ENCODE measurements around the gene PTPRD.
"Not testable (repeated sequence)": the region's sequence is repeated elsewhere in the genome, so short reads cannot be mapped to it uniquely, and the experiment has no call there.

Gene PTPRD

DNA sequence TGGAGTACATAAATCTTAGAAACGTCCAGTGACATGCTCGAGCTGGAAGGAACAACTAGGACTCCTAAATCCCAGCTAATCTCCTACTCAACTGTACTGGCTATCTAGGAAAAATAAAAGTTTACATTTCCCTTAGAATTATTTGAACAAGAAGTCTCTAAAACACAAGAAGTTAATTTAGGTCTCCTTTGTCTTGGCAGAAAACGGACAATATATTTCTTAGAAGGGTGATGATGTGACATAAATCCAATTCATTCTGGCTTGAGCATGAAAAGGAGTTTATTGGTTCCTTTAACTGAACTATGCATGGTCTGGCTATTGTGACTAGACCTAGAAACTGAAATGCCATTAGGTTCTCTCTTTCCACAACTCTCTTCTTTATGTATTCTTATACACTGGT lies 1571.0 kb downstream of the PTPRD start:
- Mint-ChIP-seq H3K4me1 (no peaks in the 10 kb centered on the region), H3K9me3 (peaks cover 6% of the 10 kb centered on the region), H3K27ac (ENCODE audit: low read depth) (no peak overlapping the region), H3K4me3 (no peak overlapping the region), H3K27me3 (no peaks in the 10 kb centered on the region), H3K36me3 (ENCODE audit: insufficient read depth) (peaks cover 1% of the 10 kb centered on the region)
- ATAC-seq (replicated peaks; ENCODE audit: extremely low read depth, poor library complexity, severe bottlenecking) (no peak), DNase-seq (ENCODE audit: low spot score in 2 of 2) (no peak)

DNA sequence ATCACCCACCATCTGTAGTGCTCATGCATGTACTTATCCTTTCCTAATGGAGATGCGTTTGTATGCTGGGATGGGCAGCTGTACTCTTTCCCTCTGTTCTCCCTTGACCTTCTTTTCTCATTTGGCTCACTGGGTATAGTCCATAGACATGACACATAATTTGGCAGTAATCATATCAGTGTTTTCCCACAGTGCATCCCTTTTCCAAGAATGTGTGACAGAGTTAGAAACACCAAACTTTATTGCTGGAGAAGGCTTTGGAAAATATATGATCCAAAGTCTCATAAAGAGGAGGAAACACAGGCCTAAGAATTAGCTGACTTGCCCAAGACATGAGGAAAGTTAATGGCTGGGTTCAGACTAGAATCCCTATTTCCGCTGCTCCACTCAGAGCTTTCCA lies 1579.8 kb downstream of the PTPRD start:
- Mint-ChIP-seq H3K4me3 (no peak overlapping the region), H3K36me3 (ENCODE audit: insufficient read depth) (no peaks in the 10 kb centered on the region), H3K27me3 (no peaks in the 10 kb centered on the region), H3K4me1 (no peaks in the 10 kb centered on the region), H3K9me3 (peaks cover 18% of the 10 kb centered on the region), H3K27ac (ENCODE audit: low read depth) (no peak overlapping the region)
- DNase-seq (ENCODE audit: low spot score in 2 of 2) (no peak), ATAC-seq (replicated peaks; ENCODE audit: extremely low read depth, poor library complexity, severe bottlenecking) (no peak)

DNA sequence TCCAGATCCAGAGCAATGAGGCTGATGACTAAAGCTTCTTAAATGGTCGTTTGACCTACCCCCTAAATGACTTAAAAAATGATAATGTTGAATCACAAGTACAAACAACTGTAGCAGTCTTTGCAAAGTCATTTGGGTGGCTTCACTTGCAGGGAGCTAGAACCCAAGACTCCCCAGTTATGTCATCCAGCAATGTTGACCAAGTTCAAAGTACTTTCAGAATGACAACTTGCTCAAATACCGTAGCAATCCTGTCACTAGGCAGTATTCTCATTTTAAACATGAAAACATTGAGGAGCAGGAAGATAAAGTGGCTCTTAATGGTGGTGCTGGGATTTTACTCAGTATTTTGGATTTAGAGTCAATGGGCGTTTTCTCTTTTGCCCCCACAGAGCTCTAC lies 1596.2 kb downstream of the PTPRD start:
- Mint-ChIP-seq H3K4me1 (no peaks in the 10 kb centered on the region), H3K4me3 (no peak overlapping the region), H3K36me3 (ENCODE audit: insufficient read depth) (no peaks in the 10 kb centered on the region), H3K27ac (ENCODE audit: low read depth) (no peak overlapping the region), H3K9me3 (peaks cover 13% of the 10 kb centered on the region), H3K27me3 (no peaks in the 10 kb centered on the region)
- no peak for ATAC-seq (replicated peaks; ENCODE audit: extremely low read depth, poor library complexity, severe bottlenecking)
- no peak for DNase-seq (ENCODE audit: low spot score in 2 of 2)

DNA sequence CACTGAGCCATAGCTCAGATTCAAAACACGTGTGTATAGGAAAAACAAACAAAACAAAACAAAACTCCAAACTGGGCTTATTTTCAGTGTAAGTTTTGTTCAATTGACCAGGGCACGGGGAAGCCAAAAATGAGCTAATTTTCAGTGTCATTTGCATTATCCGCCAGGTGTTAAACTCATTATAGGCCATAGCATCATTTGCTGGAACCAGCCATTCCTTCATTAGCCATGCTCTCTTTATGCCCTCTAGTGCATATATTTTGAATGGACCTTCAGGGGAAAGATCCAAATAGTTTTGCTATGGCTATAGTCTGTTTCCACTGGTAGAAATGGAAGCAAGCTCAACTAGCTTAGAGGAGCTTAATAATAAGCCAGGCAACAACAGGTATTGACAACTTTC lies 1608.0 kb downstream of the PTPRD start:
- Mint-ChIP-seq H3K4me1 (no peaks in the 10 kb centered on the region), H3K4me3 (no peak overlapping the region), H3K27me3 (no peaks in the 10 kb centered on the region), H3K27ac (ENCODE audit: low read depth) (no peak overlapping the region), H3K36me3 (ENCODE audit: insufficient read depth) (no peaks in the 10 kb centered on the region), H3K9me3 (no peaks in the 10 kb centered on the region)
- DNase-seq (ENCODE audit: low spot score in 2 of 2) = no peak
- no peak for ATAC-seq (replicated peaks; ENCODE audit: extremely low read depth, poor library complexity, severe bottlenecking)

DNA sequence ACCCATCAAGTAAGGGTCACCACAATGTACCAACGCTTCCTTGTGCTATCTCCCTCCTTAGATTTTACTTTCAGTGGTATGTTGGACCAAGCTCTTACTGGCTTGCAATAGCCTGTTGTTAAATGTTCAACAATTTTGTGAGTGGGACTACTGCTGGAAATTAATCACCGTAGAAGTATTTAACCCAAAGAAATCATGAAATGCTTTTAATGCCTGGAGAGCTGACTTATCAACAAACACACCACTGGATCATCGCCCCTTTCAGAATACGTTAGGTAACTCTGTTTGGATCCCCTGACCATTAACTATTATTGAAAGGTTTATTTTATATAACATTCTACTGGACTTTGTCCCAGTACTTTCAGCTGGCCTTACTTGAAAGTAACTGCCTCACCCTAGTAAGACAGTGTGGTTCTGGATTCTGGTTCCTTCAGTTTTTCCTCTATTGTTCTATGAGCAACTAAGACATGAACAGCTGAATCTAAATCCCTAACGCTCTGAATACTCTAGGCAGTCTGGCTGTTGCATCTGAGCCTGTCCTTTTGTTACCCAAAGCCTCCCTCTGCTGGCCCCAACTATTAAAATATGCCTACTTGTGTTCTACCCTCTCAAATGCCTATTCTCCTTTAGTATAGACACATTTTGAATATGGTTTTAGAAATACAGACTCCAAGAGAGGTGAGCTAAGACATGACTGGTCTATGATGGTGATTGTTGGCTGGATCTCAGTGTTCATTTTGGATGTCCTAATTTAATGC lies 1609.8 kb downstream of the PTPRD start:
- Mint-ChIP-seq H3K4me1 (no peaks in the 10 kb centered on the region), H3K27ac (ENCODE audit: low read depth) (no peak overlapping the region), H3K4me3 (no peak overlapping the region), H3K27me3 (no peaks in the 10 kb centered on the region), H3K36me3 (ENCODE audit: insufficient read depth) (no peaks in the 10 kb centered on the region), H3K9me3 (peaks cover 5% of the 10 kb centered on the region)
- ATAC-seq (replicated peaks; ENCODE audit: extremely low read depth, poor library complexity, severe bottlenecking) (no peak), DNase-seq (ENCODE audit: low spot score in 2 of 2) (no peak)

DNA sequence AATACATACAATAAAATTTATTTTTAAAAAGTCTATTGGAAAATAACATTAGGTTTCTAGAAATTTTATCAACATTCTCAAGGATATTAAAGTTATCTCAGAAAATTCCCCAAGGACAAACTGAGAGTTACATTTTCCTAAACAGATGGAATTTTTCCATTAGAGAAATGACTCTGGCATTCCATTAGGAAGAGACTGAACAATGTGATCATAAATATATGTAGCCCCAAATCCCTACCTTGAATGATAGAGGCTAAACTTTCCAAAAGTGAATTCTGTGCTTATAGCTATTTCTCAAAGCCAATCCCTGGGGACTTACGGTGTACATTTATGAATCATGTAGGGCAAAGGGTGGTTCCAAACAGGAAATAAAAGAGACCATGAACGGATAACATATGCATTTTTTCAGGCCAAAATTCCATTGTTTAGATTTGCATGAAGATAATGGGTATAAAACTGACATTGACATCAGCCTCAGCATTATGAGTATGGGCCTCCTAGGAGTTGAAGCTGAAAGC lies 1632.2 kb downstream of the PTPRD start:
- no peak for DNase-seq (ENCODE audit: low spot score in 2 of 2)
- no peak overlapping the region for H3K4me3 Mint-ChIP-seq
- H3K27ac Mint-ChIP-seq (ENCODE audit: low read depth) = no peak overlapping the region
- no peak for ATAC-seq (replicated peaks; ENCODE audit: extremely low read depth, poor library complexity, severe bottlenecking)
- no peaks in the 10 kb centered on the region for H3K4me1 Mint-ChIP-seq
- H3K9me3 Mint-ChIP-seq = peaks cover 14% of the 10 kb centered on the region
- H3K27me3 Mint-ChIP-seq = no peaks in the 10 kb centered on the region
- H3K36me3 Mint-ChIP-seq (ENCODE audit: insufficient read depth) = no peaks in the 10 kb centered on the region

DNA sequence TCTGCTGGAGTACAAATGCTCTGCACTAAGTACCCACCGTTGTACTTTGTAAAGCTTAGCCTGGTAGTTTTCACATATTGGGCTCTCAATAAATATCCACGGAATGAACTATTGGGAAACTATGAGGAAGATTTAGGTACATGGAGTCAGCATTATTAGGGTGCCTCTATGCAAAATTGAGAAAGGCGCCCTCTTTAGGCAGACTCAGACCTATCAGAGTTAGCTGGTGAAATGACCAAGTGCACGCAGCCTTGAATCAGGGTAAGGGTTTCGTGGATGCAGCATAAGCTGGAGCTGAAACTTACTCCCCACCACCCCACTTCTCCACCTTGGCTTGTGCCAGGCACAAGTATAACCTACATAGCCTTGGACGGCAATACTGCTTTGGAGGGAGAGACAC lies 1634.5 kb downstream of the PTPRD start:
- H3K9me3 Mint-ChIP-seq = peaks cover 20% of the 10 kb centered on the region

DNA sequence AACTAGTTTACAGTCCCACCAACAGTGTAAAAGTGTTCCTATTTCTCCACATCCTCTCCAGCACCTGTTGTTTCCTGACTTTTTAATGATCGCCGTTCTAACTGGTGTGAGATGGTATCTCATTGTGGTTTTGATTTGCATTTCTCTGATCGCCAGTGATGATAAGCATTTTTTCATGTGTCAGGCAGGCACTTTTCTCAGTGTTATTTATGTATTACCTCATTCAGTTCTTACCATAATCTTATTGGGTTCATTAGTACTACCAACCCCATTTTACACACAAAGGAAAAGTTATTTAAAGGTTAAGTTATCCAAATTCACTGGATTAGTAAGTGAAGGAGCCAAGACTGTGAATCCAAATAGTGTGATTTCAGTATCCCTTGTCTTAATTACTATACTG lies 1644.5 kb downstream of the PTPRD start:
- DNase-seq (ENCODE audit: low spot score in 2 of 2); H3K27me3 Mint-ChIP-seq; ATAC-seq (replicated peaks; ENCODE audit: extremely low read depth, poor library complexity, severe bottlenecking); H3K36me3 Mint-ChIP-seq (ENCODE audit: insufficient read depth); H3K4me1 Mint-ChIP-seq; H3K27ac Mint-ChIP-seq (ENCODE audit: low read depth); H3K4me3 Mint-ChIP-seq: not testable (repeated sequence)
- H3K9me3 Mint-ChIP-seq = peaks cover 14% of the 10 kb centered on the region

More for the DNA sequence above, 1634.5 kb downstream of the PTPRD start:
- no peaks in the 10 kb centered on the region for H3K4me1 Mint-ChIP-seq
- DNase-seq (ENCODE audit: low spot score in 2 of 2) = no peak
- H3K36me3 Mint-ChIP-seq (ENCODE audit: insufficient read depth) = no peaks in the 10 kb centered on the region
- ATAC-seq (replicated peaks; ENCODE audit: extremely low read depth, poor library complexity, severe bottlenecking) = no peak
- no peaks in the 10 kb centered on the region for H3K27me3 Mint-ChIP-seq
- H3K4me3 Mint-ChIP-seq = no peak overlapping the region
- H3K27ac Mint-ChIP-seq (ENCODE audit: low read depth) = no peak overlapping the region

DNA sequence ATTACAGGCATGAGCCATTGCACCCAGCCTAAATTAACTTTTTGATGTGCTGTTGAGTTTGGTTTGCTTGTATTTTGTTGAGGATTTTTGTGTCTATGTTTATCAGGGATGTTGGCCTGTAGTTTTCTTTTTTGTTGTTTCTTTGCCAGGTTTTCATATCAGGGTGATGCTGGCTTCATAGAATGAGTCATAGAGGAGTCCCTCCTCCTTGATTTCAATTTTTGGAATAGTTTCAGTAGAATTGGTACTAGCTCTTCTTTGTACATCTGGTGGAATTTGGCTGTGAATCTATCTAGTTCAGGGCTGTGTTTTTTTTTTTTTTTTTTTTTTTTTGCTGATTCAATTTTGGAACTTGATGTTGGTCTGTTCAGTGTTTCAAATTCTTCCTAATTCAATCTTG lies 1648.9 kb downstream of the PTPRD start:
- H3K36me3 Mint-ChIP-seq (ENCODE audit: insufficient read depth) = no peaks in the 10 kb centered on the region
- peaks cover 27% of the 10 kb centered on the region for H3K9me3 Mint-ChIP-seq
- no peak overlapping the region for H3K4me3 Mint-ChIP-seq
- ATAC-seq (replicated peaks; ENCODE audit: extremely low read depth, poor library complexity, severe bottlenecking) = no peak
- no peak overlapping the region for H3K27ac Mint-ChIP-seq (ENCODE audit: low read depth)
- no peaks in the 10 kb centered on the region for H3K27me3 Mint-ChIP-seq
- no peak for DNase-seq (ENCODE audit: low spot score in 2 of 2)
- no peaks in the 10 kb centered on the region for H3K4me1 Mint-ChIP-seq

DNA sequence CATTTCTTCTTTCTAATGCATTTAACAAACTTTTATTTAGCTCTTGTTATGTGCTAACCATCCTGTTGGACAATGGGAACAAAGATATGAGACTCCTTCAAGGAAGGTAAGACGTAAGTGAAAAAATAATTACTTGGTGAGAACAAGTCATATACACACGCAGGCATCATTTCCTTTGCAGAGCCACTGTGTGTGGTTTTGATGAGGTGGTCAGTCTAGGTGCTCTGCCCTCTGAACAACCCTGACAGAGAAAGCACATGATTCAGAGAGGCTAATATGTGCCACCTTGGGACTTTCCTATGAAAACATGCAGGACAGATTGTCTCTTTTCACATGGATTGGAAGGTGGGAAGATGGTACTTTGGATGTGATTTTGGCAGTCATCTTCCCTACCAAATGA lies 1650.7 kb downstream of the PTPRD start:
- H3K4me3 Mint-ChIP-seq = no peak overlapping the region
- no peaks in the 10 kb centered on the region for H3K27me3 Mint-ChIP-seq
- ATAC-seq (replicated peaks; ENCODE audit: extremely low read depth, poor library complexity, severe bottlenecking) = no peak
- DNase-seq (ENCODE audit: low spot score in 2 of 2) = no peak
- H3K36me3 Mint-ChIP-seq (ENCODE audit: insufficient read depth) = no peaks in the 10 kb centered on the region
- no peak overlapping the region for H3K27ac Mint-ChIP-seq (ENCODE audit: low read depth)
- peaks cover 33% of the 10 kb centered on the region for H3K9me3 Mint-ChIP-seq
- H3K4me1 Mint-ChIP-seq = no peaks in the 10 kb centered on the region

DNA sequence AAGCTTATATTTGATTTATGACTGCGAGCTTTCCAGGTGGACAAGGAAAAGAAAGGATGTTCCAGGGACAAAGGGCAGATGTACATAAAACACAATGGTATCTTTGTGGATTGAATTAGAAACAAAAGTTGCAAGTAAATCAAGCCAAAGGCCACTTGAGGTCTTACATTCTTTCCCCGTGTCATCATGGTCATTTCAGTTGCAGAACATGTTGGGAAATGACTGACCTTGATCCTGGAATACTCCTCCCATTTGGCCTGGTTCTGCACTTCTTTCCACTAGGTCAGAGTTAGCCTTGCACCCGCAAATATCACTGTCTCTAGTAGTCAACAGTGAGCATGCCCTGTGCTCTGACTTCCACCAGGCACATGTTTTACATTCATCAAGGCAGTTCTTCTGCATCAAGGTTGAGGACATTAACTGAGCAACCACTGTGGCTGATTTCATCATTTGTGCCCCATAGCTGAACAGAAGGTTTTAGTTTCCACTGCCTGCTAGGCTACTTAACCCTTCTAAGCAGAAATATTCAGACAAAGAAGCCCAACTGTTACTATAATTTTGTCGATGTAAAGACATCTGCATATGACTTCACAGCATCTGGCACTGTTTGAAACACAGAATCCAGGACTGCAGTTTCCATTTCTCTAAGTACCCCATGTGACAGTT lies 1651.5 kb downstream of the PTPRD start:
- no peak for DNase-seq (ENCODE audit: low spot score in 2 of 2)
- no peaks in the 10 kb centered on the region for H3K36me3 Mint-ChIP-seq (ENCODE audit: insufficient read depth)
- peaks cover 34% of the 10 kb centered on the region for H3K9me3 Mint-ChIP-seq
- no peaks in the 10 kb centered on the region for H3K27me3 Mint-ChIP-seq
- H3K4me3 Mint-ChIP-seq = no peak overlapping the region
- no peak for ATAC-seq (replicated peaks; ENCODE audit: extremely low read depth, poor library complexity, severe bottlenecking)
- H3K27ac Mint-ChIP-seq (ENCODE audit: low read depth) = no peak overlapping the region
- no peaks in the 10 kb centered on the region for H3K4me1 Mint-ChIP-seq

DNA sequence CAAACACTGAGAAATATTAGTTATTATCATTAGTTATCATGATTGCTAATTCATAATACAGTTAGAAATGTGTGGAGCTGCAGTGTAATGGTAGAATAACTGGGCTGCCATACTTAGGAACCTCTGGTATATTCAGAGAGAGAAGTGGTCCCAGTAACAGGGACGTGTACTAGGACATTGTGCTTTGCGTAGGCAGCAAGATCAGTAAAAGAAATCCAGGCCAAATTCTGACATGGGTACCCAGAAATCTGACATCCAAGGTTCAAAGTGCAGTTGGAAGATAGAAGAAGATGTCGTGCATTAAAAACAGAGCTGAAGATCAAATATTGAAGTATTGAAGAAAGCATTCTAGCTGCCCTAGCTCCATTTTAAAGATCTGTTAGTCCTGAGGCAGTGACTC lies 1652.5 kb downstream of the PTPRD start:
- Mint-ChIP-seq H3K27me3 (no peaks in the 10 kb centered on the region), H3K36me3 (ENCODE audit: insufficient read depth) (no peaks in the 10 kb centered on the region), H3K27ac (ENCODE audit: low read depth) (no peak overlapping the region), H3K4me1 (no peaks in the 10 kb centered on the region), H3K4me3 (no peak overlapping the region), H3K9me3 (peaks cover 25% of the 10 kb centered on the region)
- DNase-seq (ENCODE audit: low spot score in 2 of 2) = no peak
- ATAC-seq (replicated peaks; ENCODE audit: extremely low read depth, poor library complexity, severe bottlenecking) = no peak

DNA sequence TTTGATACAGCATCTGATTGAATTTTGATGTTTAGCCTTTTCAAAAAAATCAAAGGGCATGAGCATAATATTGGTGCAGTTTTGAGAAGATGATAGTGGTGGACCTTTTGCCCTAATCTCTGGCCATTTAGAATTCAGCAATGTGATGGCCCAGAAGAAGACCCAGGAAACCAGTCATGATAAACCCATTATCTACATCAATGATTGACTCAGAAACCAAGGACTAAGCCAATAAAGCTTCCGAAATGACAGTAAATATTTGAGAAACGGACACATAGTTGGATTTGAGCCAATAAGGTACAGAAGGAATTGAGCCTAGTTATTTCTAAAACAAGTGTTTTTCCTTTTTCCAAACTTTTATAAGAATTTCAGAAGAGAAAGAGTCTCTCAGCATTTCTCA lies 1654.4 kb downstream of the PTPRD start:
- Mint-ChIP-seq H3K27ac (ENCODE audit: low read depth) (no peak overlapping the region), H3K4me3 (no peak overlapping the region), H3K9me3 (peaks cover 29% of the 10 kb centered on the region), H3K36me3 (ENCODE audit: insufficient read depth) (no peaks in the 10 kb centered on the region), H3K4me1 (no peaks in the 10 kb centered on the region), H3K27me3 (no peaks in the 10 kb centered on the region)
- DNase-seq (ENCODE audit: low spot score in 2 of 2) (no peak), ATAC-seq (replicated peaks; ENCODE audit: extremely low read depth, poor library complexity, severe bottlenecking) (no peak)
